Measurements from ENCODE around the gene MASP1. TPM values are rescaled to one million over a fixed set of nuclear protein-coding genes. Genes with fewer than 3 reads are reported as not detected.
"Not testable (repeated sequence)": the region's sequence is repeated elsewhere in the genome, so short reads cannot be mapped to it uniquely, and the experiment has no call there.

Gene MASP1
- total RNA-seq, 1 donor from 2014 or later = 0.68 TPM

DNA sequence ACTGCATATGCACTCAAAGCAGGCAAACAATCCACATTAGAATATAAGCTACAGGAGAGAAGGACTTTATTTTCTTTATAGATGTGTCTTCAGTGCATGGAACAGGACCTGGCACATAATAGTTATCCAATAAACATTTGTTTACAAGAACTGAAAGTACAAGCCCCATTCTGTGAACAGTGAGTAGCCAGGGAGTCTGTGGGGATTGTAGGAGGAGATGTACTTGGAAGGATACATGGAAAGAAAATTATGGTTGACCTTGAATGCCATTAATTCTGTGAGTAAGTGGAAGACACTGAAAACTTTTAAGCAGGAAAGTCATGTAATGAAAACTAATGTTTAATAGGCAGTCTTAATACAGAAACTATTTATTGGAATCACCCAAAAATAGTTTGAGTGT is 28.3 kb downstream of the MASP1 start:
- DNase-seq = peak; percentile 2

DNA sequence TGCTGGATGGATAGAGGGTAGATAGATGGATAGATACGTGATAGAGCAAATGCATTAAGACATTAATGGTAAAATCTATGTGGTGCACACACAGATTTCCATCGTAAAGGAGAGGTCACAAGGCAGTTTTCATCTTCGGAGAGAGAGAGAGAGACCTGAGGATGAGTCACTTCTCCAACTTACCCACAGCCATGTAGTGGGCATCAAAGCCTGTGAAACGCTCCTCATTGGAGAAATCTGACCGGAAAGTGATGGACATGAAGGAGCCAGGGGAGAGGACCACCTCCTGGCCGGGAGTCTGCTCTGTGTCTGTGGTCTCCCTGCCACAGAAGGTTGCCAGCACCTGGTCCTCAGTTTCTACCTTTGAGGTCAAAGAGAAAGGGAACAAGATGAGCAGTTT is 29.2 kb downstream of the MASP1 start:
- no peak for DNase-seq

DNA sequence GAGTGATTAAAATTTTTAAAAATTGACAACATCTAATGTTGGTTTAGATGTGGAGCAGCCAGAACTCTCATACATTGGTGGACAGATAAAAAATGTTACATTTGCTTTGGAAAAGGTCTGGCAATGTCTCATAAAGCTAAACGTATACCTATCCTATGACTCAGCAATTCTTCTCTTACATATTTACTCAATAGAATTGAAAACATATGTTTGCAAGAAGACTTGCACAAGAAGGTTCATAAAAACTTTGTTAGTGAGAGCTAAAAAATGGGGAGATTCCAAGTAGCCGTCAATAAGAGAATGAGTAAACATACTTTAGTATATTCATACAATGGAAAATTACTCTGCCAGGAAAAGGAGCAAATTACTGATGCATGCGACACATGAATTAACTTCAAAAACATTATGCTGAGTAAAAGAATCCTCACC is 30.0 kb downstream of the MASP1 start:
- DNase-seq = no peak

DNA sequence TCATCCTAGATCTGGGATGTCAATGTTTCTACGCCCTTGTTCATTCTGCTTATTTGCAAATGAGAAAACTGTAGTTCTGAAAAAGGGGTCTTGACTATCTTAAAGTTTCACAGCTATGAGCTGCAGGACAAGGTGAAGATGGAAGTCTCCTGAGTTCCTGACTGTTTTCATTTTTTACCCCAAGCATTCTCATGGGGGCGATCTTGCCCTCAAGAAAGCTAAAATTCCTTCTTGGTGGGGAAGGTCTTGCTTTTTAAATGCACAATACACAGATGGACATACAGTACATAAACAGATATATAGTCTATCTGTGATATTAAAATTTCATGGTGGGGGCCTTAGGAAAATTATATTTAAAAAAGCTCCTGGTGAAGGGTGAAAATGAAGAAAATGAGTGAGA is 32.4 kb downstream of the MASP1 start:
- peak; percentile 6 for DNase-seq

DNA sequence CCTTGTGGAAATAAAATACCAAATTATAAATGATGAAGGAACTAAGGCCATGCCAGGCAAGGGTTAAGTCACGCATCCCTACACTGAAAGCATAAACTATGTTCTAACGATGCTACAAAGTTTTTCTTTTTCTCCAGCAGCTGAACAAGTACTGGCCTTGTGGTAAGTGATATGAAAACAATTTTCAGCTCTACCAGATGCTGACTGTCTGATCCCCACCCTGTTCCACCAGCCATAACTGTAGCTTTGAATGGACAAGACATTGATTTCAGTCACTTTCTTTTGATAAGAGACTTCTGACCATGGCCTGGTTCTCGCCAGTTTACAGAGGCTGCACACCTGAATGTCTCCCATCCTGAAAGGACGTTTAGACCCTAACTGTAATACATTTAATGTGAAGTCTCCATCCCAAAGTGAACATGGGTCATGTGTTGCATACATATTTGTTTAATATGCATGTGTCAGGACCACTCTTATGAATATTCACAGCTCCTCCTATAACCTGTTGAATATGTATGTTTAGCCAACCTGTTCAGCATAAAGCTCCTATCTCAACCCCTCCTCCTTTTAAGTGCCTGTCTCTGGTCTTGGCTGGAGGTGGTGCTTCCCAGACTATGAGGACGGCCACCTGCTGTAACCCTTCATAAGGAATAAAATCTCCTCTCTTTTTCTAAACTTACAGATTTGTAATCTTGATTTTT is 33.4 kb downstream of the MASP1 start:
- DNase-seq = no peak

DNA sequence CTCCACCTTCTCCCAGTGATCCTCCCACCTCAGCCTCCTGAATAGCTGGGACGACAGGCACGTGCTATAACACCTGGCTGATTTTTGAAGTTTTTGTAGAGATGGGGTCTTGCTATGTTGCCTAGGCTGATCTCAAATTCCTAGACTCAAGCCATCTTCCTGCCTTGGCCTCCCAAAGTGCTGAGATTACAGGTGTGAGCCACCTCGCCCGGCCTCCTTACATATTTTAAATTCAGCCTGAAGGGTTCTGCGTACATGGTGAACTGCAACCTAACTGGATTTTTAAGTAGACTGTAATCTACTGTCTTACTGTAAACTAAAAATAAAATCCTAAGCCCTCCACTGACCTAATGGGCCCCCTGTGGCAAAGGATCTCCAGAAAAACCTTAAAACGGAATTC is 34.1 kb downstream of the MASP1 start:
- no peak for DNase-seq

DNA sequence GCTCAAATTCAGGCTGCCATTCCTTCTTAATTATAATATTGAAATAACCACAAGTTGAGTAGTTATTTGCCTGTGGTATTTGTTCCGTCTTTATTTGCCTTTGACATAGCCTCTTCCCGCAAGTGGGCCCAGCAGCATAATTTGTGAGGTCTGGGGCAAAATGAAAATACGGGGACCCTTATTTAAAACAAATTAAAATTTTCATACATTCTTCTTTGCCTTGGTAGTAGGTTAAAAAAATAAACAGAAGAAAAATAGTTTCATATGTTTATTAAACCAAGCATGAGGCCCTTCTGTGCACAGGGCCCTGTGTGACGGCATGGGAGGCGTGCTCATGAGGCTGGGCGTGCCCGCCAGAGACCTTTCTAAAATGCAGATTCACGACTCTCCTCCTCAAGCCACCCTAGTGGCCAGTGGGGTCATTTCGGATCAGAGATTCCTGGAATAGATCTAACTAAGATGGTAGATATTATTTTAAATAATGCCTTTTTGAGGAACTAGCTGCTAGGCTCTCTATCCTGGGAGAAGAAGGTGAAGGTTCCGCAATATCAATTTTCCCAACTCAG is 35.4 kb downstream of the MASP1 start:
- DNase-seq = no peak

DNA sequence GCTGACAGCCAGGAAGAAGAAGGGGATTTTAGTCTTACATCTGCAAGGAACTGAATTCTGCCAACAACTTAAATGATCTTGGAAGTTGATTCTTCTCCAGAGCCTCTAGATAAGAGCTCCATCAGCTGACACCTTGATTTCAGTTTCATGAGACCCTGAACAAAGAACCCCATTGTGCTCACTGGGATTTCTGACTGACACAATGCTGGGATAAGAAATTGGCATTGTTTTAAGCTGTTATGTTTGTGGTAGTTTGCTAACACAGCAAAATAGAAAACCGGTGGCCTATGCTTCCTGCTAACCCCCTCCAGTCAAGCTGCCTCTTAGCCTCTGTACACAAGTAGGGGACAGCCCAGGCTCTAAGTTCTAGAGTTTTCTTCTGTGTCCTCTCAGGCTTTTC is 36.2 kb downstream of the MASP1 start:
- DNase-seq = peak; percentile 5

DNA sequence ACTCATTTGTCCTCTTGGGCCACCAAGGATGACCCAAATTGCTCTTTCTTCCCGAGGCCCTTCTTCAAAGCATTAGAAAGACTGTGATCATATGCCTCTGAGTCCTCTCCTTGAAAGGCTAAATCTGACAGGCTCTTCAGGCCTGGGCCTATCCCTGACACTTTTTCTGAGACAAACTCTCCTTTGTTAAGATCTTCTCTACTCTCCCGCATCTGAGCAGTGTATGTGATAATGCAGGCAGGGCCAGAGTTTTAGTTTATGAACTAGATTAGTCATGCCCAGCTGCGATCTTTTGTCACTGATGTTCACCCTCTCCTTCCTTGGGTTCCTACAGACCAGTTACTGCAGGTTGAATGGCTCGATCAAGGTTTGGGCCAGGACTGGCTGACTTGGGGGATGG is 39.2 kb downstream of the MASP1 start:
- no peak for DNase-seq

DNA sequence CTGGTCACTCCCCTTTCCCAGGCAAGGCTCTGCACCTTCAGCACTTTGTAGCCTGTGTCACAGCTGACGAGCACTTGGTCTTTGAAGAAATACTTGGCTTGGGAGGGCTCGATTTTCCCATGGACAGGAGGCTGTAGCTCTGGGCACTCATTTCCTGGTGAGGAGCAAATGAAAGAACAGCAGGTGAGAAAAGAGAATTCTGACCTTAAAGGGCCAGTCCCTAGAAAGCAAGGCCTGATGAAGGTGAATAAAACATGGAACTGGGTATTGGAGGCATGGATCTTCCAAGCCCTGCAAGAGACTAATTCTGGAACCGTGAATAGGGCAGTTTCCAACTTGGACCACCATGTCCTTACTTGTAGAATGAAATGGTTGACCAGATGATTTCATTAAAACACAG is 39.9 kb downstream of the MASP1 start:
- no peak for DNase-seq

DNA sequence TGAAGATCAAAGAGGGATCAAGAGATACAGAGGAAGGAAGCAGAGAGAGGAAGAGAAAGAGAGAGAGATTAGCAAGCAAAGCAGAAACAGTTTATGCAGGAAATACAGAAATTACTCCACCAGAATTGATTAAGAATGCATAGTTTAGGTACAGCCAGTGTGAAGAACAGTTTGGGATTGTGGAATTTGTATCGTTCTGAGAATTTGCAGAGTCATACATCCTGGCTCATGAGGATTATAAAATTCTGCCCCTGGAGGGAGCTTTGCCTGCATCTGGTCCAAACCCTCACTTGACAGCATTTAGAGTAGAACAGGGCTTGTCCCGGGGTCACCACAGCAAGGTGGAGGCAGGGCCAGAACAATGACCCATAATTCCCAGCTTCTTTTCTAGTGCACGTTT is 44.1 kb downstream of the MASP1 start:
- no peak for DNase-seq

DNA sequence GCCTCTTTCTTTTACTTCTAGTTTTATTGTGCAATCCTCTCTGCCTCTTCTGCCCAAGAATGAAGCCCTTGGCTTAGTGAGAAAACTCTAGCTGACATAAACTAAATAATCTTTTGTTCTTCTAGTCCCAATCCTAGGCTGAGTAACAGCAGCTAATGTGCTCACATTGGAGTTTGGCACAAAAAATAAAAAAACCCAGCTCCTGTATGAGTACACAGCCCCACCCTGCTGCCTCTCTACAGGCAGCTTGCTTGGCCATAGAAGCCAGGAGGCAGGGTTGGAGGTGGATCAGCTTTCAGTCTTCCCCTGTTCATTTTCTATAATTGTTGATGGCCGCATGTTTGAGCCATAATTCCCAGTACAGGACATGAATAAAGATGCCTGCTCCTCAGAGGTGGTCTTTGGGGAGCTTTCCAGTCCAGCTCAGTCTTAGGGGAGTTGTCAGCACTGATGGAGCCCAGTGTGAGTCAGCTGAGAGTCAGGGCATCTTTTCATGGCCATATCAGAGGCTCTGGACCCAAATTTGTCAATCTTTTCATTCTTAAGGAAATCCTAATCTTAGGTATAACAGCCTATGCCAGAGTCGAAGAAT is 47.5 kb downstream of the MASP1 start:
- DNase-seq = no peak

DNA sequence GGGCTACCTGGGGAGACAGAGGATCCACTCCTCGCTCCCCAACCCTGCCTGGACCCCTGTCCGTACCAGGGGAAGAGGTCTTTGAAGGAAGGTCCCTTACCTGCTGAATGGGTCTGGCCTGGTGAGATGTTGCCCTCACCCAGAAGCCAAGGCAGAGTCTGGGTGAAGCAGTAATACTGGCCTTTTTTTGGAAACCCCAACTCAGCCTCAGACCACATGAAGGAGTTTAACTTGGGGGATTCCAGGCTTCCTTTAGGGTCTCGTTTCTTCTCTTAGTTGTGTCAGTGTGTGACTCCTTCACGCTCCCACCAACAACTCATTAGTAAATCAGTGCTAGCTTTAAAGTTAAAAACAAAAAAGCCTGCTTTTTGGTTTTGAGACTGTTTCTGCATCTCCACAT is 48.6 kb downstream of the MASP1 start:
- no peak for DNase-seq

DNA sequence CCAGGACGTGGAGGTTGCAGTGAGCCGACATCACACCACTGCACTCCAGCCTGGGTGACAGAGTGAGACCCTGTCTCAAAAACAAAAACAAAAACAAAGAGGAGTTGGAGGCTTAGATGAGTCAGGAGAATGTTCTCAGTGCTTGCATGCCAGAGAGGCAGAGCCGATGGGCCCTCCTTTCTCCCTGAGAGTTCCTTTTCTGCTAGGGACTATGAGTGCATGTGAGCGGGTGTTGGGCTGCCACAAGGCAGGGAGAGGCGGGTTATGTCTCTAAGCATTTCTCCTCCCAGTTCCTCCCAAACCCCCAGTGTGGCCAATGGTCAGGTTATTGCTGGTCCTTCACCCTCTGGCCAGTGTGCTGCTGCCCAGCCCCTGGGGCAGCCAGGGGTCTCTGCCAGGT is 49.1 kb downstream of the MASP1 start:
- DNase-seq = no peak

DNA sequence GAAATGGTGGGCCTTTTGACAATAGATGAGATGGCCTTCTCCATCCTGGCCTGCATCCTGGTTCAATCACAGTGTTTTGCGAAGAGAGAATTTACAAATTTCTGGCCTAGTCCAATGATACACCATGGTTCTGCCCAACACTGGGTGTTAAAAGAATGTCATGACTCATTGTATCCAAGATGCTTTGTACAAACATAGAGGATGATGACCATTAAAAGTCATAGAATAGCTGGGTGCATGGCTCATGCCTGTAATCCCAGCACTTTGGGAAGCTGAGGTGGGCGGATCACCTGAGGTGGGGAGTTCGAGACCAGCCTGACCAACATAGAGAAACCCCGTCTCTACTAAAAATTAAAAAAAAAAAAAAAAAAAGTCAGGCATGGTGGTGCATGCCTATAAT is 52.7 kb downstream of the MASP1 start:
- not testable (repeated sequence) for DNase-seq

DNA sequence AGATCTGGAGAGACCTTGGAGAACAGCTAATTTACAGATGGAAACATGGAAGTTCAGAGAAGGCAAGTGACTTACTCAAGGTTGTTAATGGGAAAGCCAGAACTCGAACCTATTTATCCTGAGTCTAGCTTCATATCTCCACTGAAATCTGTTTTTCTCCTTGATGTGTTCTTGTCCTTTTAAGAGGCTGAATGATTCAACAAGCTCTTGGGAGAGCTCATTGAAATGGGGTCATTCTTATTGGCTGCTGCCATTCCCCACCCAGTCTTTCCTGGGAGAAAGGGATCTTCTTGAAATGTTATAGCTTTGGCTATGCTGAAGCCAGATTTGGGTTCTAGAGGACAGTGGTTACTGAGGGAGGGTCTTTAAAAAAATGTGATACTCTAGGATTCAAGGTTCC is 53.3 kb downstream of the MASP1 start:
- DNase-seq = no peak

DNA sequence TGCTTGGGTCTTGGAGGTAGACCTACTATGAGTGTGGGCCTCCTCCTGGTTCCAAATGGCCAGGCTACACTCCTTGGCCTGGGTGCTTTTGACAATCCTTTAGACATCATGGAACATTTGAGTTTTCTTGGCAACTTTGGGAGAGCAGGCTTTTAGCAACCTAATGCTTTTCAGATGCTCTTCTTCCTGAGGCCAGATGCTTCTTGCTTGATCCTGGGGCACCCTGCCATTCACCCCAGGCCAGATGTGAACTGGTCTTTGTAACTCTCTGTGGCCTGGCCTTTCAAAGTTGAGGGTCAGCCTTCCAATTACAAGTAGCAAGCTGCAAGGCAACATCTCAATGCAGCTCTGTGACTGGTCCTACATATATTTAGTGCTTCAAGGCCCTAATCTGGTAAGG is 53.8 kb downstream of the MASP1 start:
- DNase-seq = no peak

DNA sequence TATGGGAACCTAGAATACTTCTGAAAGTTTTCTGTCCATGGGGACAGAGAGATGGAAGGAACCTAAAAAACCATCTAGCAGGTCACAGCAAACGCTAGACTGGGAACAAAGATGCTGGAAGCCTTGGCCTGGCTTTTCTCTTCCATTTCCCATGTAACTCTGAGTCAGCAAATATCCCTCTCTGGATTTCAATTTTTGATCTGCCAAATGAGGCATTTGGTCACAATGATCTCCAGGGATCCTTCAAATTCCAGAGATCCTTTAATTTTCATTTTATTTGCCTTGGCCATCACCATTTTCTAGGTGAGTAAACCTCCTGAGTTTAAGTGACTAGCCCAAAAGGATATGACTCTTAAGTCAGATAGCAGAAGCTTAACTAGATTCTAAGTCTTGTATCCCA is 54.6 kb downstream of the MASP1 start:
- no peak for DNase-seq

DNA sequence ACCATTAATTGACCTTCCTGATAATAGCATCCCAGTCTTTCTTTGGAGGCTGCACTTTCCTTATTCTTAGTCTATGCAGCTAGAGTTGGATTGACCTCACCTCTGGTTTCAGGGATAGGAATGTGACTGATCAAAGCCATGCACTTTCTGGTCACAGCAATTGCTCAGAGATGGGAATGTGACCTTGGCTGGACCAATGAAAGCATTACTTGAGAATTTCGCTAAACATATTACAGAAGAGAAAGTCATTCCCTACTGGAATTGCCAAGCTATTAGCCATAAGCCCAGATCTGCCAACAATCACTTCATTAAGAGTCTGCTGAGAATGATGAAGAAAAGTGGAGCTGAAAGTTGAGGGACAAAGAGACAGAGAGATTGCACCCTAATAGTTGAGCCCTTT is 61.5 kb downstream of the MASP1 start:
- DNase-seq = no peak

DNA sequence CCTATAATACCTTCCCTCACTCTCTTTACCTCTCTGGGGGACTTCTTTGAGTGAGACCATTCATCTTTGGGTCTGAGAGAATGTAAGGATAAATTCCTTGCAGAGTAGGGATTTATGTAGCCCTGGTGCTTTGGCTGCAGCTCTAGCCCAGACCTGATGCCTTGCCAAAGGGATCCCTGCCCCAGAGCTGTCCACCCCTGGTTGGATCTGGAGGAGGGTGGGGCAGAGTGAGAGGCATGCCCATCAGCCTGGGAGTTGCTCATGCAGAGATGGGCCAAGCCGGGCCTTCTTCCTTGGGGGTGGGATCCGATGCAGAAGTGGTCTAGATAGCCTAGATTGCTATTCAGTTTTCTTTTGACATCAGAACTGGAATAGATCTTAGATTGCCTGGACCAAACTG is 62.8 kb downstream of the MASP1 start:
- DNase-seq = no peak

DNA sequence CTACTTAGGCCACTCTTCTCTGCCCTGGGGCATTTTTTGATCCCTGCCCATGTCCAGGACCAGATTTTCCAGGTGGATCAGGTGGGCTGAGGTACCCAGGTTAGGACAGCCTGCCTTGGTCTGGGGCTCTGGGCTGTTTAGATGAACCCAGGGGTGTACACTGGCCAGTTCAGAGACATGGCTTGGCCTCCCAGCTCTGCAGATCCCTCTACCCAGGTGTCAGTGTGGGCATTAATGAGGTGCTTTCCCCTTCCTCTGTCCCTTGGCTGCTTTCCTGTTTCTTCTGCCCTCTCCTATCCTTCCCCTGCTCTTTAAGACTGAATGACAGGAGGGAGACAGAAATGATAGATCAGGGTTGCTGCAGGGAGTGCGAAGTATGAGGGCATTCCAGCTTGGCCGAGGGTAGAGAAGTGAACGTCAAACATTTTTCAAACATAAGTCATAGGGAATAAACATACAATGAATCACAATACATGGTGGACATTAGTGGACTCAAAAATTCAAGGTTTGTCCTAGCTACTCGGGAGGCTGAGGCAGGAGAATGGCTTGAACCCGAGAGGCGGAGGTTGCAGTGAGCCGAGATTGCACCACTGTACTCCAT is 63.8 kb downstream of the MASP1 start:
- no peak for DNase-seq

DNA sequence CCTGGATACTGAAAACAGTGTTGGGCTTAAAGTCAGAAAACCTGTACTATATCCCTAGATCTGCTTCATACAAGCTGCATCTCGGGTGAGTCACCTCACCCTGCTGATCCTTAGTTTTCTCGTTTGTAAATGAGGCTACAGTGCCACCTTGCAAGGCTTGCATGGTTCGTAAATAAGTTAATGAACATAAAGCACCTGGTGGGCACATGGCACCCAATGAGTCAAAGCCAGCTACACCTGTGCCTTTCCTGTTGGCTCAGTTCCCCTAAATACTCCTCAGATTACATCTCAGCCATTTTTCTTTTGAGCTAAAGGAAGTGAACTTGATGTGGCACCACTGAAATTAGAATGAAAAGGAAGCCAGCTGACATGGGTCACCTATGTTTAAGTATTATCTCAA is 67.7 kb downstream of the MASP1 start:
- DNase-seq = peak; percentile 7

DNA sequence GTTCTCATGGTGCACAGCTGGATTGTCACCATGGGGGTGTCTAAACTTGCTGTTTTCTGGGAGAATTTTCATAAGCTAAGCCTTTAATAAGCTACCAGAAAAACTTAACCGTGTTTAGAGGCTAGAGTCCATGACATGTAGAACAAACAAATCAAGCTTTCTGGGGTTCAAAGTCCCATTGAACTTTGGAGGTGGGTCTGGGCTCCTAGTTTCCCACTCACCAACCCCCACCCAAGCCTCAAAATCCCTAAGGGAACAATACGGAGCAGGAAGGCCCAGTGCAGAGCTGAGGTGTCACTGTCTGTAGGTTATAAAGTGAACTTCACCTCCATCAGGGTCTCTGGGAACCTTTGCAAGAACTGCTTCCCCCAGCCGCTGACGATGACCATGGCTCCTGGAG is 68.7 kb downstream of the MASP1 start:
- DNase-seq = no peak

DNA sequence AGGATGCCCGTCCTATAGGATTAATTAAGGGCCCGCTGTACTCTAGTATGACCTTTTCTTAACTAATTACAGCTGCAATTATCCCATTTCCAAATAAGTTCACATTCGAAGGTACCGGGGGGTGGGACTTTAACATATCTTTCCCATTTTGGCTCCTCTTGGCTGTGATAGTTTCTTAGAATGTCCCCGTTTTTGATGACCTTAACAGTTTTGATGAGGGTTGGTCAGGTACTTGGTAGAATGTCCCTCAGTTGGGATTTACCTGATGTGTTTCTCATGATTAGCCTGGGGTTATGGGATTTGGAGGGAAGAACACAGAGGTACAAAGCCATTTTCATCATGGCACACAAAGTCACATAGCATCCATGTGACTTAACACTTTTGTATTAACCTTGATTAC is 76.1 kb downstream of the MASP1 start:
- DNase-seq = no peak
